AG08396 (cell line): ENCODE results near the gene SELENOV.

ENCODE experiments used
- DNase-seq: peaks from one replicate; pipeline ENCODE4 v3.0.0; 2012; ENCODE audit warnings: low spot score, mixed read lengths

Gene SELENOV

DNA sequence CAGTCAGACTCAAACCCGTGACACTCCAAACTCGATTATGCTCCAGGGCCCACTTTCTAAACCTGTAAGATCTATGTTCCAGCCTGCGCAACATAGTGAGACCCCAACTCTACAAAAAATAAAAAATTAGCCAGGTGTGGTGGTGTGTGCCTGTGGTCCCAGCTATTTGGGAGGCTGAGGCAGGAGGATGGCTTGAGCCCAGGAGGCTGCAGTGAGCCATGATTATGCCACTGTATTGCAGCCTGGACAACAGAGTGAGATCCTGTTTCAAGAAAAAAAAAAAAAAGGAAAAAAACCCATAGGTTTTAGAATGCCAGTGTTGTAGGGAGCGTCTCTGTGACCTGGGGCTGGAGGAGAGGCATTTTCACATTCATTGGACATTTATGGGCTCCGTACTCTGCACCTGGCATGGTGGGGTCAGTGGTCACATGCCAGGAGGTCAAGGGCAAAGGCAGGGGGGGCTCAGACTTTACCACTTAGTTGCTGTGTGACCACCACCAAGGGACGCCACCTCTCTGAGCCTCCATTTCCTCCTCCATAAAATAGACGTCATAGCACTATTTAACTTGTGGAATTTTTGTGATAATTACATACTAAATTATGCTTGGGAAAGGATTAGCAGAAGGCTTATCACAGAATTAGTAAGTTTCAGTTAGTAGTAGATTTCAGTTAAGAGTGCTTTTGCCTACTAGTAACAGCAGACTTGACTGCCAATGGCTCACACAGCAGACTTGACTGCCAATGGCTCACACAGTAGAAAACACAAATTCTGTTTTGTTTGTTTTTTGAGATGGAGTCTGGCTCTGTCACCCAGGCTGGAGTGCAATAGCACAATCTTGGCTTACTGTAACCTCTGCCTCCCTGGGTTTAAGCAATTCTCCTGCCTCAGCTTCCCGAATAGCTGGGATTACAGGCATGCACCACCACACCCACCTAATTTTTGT is 5.9 kb downstream of the SELENOV start:
- no peak for DNase-seq

DNA sequence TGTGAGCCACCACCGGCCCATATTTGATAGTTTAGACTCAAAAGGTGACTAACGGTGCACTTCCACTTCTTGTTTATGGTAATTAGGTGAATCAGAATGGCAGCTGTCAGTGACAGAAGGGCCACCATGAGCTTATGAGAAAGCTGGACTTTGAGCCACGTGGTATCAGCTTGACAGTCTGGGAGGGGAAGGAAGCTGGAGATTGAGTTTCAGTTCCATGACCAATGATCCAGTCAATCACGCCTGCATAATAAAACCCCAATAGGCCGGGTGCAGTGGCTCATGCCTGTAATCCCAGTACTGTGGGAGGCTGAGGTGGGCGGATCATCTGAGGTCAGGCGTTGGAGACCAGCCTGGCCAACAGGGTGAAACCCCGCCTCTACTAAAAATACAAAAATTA is 9.6 kb downstream of the SELENOV start:
- DNase-seq = no peak

DNA sequence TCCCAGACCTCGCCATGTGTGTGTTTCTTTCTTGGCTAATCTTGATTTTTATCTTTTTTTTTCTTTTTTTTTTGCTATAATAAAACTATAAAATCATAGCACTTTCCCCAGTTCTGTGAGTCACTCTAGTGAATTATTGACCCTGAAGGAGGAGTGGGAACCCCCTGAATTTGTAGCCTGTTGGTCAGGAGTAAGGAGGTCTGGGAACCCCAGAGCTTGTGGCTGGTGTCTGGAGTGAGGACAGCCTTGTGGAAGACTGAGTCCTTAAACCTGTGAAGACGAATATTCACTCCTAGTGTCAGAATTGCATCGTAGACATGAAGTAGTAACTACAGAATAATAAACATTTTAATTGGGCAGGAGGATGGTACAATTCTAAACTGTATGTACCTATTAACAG is 10.3 kb downstream of the SELENOV start:
- no peak for DNase-seq

DNA sequence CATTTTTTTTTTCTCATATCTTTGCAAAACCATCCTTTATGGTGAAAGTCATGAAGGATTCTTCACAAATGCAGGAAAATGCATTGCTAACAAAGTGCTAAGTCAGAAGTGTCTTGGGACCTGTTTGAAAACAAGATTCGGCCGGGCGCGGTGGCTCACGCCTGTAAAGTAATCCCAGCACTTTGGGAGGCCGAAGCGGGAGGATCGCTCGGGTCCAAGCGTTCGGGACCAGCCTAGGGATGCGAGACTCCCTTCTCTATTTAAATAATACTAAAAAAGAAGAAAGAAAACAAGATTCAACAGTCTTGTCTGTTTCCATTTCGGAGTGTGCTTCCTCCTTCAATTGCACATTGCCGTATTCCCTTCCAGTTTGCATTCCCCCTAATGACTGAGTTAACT is 16.9 kb downstream of the SELENOV start:
- DNase-seq = no peak

DNA sequence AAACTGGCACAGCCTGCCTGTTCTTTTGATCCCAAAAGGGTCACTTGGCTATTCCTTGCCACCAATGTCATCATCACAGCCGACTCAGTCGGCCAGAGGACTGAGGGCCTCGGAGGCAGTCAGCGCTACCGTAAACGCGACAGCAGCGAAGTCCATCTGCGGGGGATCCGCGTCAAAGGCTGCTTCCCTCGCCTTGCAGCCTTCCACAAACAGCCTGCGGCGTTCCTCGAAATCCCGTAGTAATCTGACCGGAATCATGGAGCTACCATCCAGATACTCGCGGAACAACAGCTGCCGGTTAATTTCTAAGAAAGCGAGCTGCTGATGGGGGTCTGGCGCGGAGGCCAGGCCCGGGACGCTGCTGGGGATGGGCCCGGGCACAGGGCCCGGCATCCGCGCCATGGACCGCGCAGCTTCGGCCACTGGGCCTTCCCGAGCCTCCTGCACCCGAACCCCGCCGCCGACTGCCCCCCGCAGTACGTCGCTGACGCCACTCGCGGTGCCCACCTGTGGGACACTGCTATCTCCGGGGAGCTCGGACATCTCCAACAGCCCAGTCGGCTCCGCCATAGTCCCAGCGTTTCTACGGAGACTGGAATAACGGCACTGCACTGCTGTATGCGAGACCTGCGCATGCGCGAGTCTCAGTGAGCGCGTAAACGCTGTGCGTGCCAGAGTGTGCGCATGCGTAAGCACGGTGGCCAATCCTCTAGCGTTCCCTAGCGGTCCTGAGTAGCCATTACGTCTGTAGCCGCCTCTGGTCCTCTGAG is 17.5 kb downstream of the SELENOV start, which contains the start of gene EID2B:
TSS of gene EID2B (minus strand) at position 620 of the 770 bp plus-strand sequence. CDS start at position 570, 50 bp downstream.
- DNase-seq = peak; percentile 99

DNA sequence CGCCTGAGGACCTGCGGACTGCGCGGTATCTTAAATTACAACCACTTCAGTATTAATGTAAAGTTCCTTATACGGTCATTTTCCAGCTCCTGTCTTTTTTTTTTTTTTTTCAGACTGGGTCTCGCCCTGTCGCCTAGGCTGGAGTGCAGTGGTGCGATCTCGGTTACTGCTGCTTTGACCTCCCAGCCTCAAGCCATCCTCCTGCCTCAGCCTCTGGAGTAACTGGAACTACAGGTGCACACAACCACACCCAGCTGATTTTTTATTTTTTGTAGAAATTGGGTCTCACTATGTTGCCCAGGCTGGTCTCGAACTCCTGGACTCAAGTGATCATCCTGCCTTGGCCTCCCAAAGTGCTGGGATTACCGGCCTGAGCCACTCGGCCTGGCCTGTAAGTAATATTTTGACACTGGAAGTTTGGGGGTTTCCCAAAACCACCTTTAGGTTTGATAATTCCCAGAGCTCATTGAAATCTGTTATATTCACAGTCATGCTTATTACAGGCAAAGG is 18.1 kb downstream of the SELENOV start:
- no peak for DNase-seq

DNA sequence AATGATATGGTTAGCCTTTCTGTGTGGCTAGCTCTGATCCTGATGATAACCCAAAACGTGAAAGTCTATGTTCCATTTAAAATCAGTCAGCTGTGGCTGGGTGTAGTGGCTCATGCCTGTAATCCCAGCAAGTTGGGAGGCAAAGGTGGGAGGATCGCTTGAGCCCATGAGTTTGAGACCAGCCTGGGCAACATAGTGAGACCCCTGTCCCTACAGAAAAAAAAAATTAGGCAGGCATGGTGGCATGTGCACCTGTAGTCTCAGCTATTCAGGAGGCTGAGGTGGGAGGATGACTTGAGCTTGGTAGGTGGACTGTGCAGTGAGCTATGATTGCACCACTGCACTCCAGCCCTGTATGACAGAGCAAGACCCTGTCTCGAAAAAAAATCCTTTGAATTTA is 18.9 kb downstream of the SELENOV start:
- DNase-seq = no peak

DNA sequence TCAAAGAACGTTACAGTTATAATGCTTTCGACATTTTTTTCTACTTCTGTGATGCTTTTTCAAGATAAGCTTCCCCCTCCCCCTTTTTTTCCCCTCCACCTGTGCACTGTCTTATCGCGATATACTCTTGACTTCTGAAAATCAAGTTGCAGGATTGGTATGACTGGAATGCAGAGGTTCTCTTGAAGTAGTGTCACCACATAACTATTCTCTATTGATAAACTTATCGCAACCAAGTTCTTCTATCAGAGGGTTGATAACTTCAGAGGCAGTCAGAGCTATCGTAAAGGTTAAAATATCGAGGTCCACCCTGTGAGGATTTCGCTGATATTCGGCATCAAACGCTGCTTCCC is 24.2 kb downstream of the SELENOV start:
- peak; percentile 69 for DNase-seq

DNA sequence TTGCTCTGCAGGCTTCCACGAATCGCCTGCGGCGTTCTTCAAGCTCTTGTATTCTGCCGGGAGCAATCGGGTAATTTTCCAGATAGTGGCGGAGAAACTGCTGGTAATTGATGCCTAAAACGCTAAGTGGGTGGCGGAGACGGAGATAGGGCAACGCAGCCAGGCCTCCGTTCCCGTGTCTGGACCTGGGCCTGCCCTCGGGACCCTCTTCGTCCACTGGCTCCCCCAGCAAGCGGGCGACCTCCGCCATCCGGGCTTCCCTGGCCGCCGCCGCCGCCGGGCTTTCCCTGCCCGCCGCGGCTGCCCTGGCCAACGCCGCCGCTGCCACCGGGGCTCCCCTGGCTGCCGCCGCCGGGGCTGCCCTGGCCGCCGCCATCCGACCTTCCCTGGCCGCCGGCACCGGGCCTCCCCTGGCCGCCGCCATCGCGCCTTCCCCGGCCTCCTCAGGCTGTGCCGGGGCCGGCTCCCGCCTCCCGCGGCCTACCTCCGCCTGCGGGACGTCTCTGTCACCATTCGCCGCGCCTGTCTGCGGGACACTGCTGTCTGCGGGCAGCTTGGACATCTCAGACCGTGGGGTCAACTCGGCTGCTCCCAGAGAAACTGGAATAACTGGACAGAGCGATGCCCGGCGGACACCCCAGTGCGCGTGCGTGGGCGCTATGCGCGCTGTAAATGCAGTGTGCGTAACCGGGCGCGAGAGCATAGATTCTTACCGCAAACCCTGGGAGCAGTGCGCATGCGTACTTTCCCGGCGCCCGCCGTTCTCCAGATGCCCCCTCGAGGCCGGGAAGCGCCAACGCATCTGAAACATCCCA is 24.8 kb downstream of the SELENOV start, which contains the start of gene EID2:
TSS of gene EID2 (minus strand) at position 644 of the 815 bp plus-strand sequence. CDS start at position 562, 82 bp downstream.
- peak; percentile 99 for DNase-seq

DNA sequence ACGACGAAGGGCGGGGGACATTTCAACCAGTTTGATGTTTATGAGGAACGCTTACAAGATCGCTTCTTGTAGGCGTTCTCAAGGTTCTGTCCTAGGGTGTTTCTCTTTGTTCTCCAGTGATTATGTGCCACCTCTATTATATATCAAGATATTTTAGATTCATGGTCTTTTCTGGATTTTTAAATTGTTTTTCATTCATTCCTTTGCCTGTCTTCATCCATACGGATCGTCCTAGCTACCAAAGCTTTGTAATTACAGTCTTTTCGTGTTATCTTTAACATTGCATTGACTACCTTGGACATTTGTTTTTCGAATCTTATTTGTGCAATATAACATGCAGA is 25.4 kb downstream of the SELENOV start:
- DNase-seq = no peak

DNA sequence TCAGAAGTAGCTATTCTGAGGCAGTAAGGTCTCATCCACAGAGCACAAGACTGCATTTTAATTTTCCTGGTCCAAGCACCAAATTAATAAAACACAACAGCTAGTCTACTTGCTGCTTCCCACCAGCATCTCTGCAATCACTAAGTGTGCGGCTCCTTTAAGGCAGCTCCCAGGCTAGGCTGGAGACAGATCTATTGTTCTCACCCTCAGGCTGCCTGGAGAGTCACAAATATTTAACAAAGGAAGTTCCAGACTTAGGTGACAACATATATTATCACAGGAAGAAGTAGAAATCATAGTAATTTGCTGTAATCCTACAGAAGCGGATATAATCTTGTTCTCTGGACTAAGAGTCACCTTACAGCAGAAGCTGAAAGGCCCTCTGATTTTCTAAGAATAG is 27.3 kb downstream of the SELENOV start:
- no peak for DNase-seq

DNA sequence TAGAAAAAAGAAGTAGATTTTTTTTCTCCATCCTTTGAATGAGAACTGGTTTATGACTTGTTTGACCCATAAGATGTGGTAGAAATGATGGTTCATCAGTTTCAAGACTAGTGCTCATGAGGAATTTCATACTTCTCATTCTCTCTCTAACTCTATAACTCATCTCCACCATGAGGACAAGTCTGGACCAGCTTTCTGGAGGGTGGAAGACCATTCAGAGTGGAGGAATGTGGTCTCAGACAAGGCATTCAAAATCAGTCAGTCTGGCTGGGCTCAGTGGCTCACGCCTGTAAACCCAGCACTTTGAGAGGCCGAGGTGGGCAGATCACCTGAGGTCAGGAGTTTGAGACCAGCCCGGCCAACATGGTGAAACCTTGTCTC is 28.5 kb downstream of the SELENOV start:
- no peak for DNase-seq

DNA sequence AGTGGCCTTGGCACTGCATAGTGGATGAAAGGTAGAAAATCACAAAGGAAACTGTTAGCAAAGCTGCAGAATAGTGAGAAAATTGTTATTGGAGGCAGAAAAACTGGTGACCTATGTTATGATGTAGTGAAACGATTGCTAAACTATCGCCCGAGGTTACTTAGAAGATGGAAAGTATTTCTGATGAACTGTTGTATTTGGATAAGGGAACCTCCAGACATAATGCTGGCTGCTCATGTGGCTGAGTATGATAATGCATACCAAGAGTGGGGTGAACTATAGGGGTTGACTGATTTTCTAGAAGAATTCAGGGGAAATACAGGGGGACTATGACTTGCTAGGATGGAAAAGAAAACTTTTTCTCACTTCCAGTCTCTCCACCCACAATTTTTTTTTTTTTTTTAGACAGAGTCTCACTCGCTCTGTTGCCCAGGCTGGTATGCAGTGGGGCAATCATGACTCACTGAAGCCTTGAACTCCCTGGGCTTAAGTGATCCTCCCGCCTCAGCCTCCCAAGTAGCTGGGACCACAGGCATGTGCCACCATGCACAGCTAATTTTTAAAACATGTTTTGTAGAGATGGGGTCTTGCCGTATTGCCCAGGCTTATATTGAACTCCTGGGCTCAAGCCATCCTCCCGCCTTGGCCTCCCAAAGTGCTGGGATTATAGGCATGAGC is 29.4 kb downstream of the SELENOV start:
- no peak for DNase-seq

DNA sequence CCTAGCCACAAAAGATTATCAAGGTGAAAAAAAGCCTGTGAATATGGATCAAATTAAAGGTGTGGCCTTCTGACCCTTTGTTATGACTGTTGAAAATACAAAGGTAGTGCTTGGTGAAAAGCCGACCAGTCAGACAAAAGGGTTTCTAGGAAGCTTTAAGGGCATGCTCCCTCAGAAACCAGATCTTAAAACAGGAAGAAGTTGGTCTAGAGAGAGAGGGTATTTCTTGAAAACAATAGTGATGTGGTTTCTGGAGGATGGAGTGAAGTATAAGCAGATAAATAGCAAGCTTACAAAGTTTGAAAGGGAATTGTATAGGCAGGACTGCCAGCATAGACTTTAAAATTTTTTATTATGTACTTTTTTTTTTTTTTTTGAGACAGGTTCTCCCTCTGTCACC is 30.0 kb downstream of the SELENOV start:
- no peak for DNase-seq

DNA sequence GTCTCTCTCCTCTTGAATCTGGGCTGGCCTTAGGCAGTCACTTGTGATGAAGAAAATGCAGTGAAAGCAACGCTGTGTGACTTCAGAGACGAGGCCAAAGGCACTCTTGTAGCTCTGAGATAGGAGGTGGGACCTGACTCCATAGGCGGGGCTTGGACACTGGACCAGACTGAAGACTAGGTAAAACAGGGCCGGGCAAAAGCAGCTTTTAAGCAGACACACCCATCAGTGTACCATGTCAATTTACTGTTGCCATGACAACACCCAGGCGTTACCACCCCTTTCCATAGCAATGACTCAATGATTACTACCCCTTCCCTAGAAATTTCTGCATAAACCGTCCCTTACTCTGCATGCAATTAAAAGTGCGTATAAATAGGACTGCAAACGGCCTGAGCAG is 31.7 kb downstream of the SELENOV start:
- DNase-seq = no peak

DNA sequence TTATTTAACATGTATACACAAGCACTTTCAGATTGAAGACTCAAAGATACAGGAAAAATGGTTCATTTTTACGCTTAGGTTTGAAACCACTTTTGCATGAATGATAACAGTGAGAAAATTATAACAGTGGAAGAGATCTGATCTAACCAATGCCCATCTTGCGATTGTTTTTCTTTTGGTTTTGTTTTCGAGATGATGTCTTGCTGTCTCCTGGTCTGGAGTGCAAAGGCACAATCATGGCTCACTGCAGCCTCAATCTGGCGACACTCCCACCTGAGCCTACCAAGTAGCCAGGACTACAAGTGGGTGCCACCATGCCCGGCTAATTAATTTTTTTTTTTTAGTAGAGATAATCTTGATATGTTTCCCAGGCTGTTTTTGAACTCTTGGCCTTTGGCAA is 35.3 kb downstream of the SELENOV start:
- no peak for DNase-seq

DNA sequence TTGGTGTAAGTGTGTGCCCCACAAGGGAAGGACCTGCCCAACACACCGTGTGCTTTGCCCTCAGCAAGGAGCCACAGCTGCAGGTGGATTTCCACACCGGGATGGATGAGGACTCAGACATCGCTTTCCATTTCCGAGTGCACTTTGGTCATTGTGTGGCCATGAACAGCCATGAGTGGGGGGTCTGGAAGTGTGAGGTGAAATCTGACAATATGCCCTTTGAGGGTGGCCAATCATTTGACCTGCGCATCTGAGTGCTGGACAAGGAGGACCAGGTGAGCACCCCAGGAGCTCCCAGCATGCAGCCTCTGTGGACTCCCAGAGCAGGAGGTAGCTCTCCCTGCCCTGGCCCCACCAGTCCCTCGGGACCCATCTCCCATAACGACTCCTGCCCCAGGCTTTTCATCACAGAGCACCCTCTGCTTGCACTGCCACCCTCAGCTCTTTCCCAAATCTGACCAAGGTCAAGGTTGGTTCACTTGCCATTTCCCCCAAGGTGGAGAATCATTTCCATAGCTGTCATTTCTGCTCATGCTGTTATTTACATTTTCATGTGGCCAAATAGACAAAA is 38.2 kb downstream of the SELENOV start:
- no peak for DNase-seq

DNA sequence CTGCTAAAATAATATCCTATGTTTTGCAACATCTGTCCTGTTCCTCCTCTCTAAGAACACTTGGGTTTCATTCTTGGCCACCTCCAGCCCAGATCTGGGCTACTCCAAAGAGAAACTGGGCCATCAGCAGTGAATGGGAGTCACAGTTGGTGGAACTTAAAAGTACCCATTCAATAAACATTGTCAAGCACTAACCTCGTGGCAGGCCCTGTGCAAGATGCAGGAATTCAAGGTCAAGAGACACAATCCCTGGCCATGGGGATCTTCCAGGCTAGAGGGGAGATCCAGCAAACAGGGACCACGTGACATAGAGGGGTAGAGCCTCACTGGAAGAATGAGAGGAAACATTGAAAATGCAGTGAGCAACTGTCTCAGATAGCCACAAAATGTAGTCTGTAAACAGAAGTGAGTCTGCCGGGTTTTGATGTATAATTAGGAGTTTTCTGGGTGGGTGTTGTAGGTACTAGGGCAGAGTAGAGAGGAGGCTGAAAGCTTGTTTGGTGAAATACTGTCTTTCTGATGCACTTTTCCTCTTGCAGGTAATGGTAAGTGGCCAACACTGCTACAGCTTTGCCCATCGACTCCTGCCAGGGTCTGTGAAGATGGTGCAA is 39.9 kb downstream of the SELENOV start:
- DNase-seq = no peak

DNA sequence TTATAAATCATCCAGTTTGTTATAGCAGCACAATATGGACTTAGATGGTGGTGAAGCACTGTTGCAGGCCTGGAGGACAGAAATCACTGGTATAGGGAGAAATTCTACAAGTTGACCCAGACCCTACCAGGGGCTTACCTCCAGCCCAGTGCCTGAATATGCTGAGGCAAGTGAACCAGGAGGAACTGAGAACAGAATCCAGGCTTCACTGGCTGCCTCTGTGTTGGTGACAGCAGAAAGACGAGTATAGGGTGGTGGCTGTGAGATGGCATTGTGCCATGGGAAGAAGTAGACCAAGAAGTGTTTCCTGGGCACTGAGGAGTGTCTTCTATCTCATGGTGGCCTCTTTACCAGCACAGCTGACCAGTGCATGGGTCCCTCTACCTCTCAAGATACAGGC is 40.9 kb downstream of the SELENOV start:
- DNase-seq = no peak

DNA sequence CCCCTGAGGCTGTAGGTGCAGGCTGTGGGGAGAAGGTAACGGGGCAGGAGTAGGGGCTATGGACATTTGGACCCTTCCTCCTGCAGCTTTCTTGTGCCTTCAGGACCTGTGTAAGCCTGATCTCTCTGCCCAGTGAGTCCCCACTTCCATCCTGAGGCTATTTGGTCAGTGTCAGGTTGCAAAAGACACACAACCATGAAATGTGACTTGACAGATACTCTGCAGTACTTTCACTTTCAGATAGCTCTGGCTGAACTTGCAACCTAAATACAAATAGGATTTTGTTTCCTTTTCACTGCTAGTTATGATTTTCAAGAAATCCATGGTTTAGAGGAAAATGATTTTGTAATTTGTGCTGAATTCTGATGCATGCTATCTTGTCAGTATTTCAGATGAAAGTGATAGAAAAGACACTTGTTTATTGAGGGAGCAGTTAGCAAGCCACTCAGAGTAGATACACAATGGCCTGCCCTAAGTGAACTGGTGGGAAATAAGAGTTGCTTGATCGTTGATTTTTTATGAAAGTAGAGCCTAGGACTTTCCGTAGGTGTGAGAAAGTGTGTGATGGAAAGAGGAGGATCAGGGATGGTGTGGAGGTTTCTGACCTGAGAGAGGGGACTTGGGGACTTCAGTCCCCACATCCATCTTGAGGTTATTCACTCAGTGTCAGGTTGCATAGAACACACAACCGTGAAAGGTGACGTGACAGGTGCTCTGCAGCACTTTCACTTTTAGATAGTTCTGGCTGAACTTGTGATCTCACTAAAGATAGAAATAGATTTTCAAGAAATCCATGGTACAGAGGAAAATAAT is 43.1 kb downstream of the SELENOV start:
- DNase-seq = no peak
